GM23338 (cell line): Measurements from ENCODE around the gene DOCK3. TPM values are rescaled to one million over a fixed set of nuclear protein-coding genes. Genes with fewer than 3 reads are reported as not detected.
"Not testable (repeated sequence)": the region's sequence is repeated elsewhere in the genome, so short reads cannot be mapped to it uniquely, and the experiment has no call there.

Source experiments
- ATAC-seq: fragments of 200-7000 bp; cut with Tn5 transposase; 3 replicates; pipeline ENCODE4 v1.9.1; 2020
- DNase-seq: peaks from one replicate; pipeline ENCODE4 v3.0.0-alpha.2; 2015; ENCODE audit warnings: low spot score
- H2AFZ ChIP-seq: fragments of 200-600 bp; sonication (generic); 2 replicates; pipeline ENCODE4 v1.8.0; 2016; ENCODE audit warnings: antibody characterized with exemption, mild to moderate bottlenecking, moderate library complexity
- H3F3A ChIP-seq: fragments of 200-600 bp; sonication (generic); replicated peaks from 2 replicates; pipeline ENCODE4 v1.8.0; 2017; ENCODE audit warnings: antibody characterized with exemption, mixed run types, low read depth
- H3K27ac ChIP-seq: fragments of 200-600 bp; sonication (generic); 2 replicates; pipeline ENCODE4 v1.6.1; 2016; ENCODE audit warnings: low read depth
- H3K27me3 ChIP-seq: fragments of 200-600 bp; sonication (generic); 2 replicates; pipeline ENCODE4 v1.8.0; 2016; ENCODE audit warnings: mild to moderate bottlenecking, mixed run types, moderate library complexity; ENCODE audit not compliant: insufficient read depth
- H3K36me3 ChIP-seq: fragments of 200-600 bp; sonication (generic); 2 replicates; pipeline ENCODE4 v1.8.0; 2016; ENCODE audit warnings: mild to moderate bottlenecking; ENCODE audit not compliant: insufficient read depth
- H3K4me1 ChIP-seq: fragments of 200-600 bp; sonication (generic); 2 replicates; pipeline ENCODE4 v1.8.0; 2016; ENCODE audit warnings: mild to moderate bottlenecking, moderate library complexity; ENCODE audit not compliant: insufficient read depth
- H3K4me2 ChIP-seq: fragments of 200-600 bp; sonication (generic); 2 replicates; pipeline ENCODE4 v1.7.1; 2017; ENCODE audit warnings: mixed run types
- H3K4me3 ChIP-seq: fragments of 200-600 bp; sonication (generic); 2 replicates; pipeline ENCODE4 v1.6.1; 2016; ENCODE audit warnings: mixed run types
- H3K79me2 ChIP-seq: fragments of 200-600 bp; sonication (generic); replicated peaks from 2 replicates; pipeline ENCODE4 v1.8.0; 2017; ENCODE audit warnings: mild to moderate bottlenecking; ENCODE audit not compliant: insufficient read depth
- H3K9me2 ChIP-seq: fragments of 200-600 bp; sonication (generic); 2 replicates; pipeline ENCODE4 v1.8.0; 2017; ENCODE audit not compliant: insufficient read depth
- H4K20me1 ChIP-seq: fragments of 200-600 bp; sonication (generic); replicated peaks from 2 replicates; pipeline ENCODE4 v1.8.0; 2017; ENCODE audit warnings: mild to moderate bottlenecking; ENCODE audit not compliant: insufficient read depth
- H3K27ac Mint-ChIP-seq: 2 replicates; pipeline ENCODE4 v1.8.0; 2020; ENCODE audit warnings: inconsistent platforms, mild to moderate bottlenecking, moderate library complexity, mixed read lengths
- H3K27me3 Mint-ChIP-seq: 3 replicates; pipeline ENCODE4 v1.8.0; 2022; ENCODE audit warnings: low read depth, mild to moderate bottlenecking, moderate library complexity, mixed read lengths, inconsistent platforms; ENCODE audit not compliant: insufficient read depth, poor library complexity
- H3K36me3 Mint-ChIP-seq: 3 replicates; pipeline ENCODE4 v1.8.0; 2021; ENCODE audit warnings: low read depth, mild to moderate bottlenecking, inconsistent platforms, moderate library complexity, mixed read lengths
- H3K4me1 Mint-ChIP-seq: 3 replicates; pipeline ENCODE4 v1.8.0; 2020; ENCODE audit warnings: mild to moderate bottlenecking, inconsistent platforms, mixed read lengths
- H3K4me3 Mint-ChIP-seq: 3 replicates; pipeline ENCODE4 v1.8.0; 2021; ENCODE audit warnings: moderate library complexity, mild to moderate bottlenecking, inconsistent platforms, mixed read lengths
- H3K9me3 Mint-ChIP-seq: 3 replicates; pipeline ENCODE4 v1.8.0; 2020; ENCODE audit warnings: moderate library complexity, mild to moderate bottlenecking, inconsistent platforms, mixed read lengths
- EZH2phosphoT487 ChIP-seq: fragments of 200-600 bp; sonication (generic); IDR thresholded peaks from one replicate; pipeline ENCODE4 v1.8.1; 2018; ENCODE audit warnings: antibody characterized with exemption; ENCODE audit not compliant: unreplicated experiment
- NANOG ChIP-seq: IDR thresholded peaks from 2 replicates; pipeline ENCODE4 v1.6.1; 2016; ENCODE audit warnings: antibody characterized with exemption, borderline replicate concordance
- POLR2AphosphoS5 ChIP-seq: IDR thresholded peaks from 2 replicates; pipeline ENCODE4 v1.6.1; 2016; ENCODE audit warnings: antibody characterized with exemption, low read depth
- ZNF331 ChIP-seq: fragments of 250-450 bp; sonication (Bioruptor Pico); IDR thresholded peaks from 2 replicates; pipeline ENCODE4 v1.5.0; 2020; ENCODE audit warnings: low read depth, mild to moderate bottlenecking, moderate library complexity
- polyA plus RNA-seq: library from polyadenylated mRNA; unstranded; fragments of >200 nt; fragmentation: Nextera tagmentation; extraction: Ambion mirVana; gene quantifications from 2 replicates; pipeline ENCODE4 v1.2.1, GENCODE V29; 2016
- total RNA-seq: library from RNA; depleted of rRNA; stranded (reverse); fragments of >200 nt; shearing (Covaris generic); gene quantifications from 2 replicates; pipeline ENCODE4 v1.2.3, GENCODE V29; 2014
- TF ChIP-seq, protein P1 (sequence below): fragments of 250-450 bp; sonication (Bioruptor Pico); IDR thresholded peaks from 2 replicates; pipeline ENCODE4 v1.5.0; 2020; ENCODE audit warnings: mild to moderate bottlenecking, moderate library complexity

DOCK3 gene
- total and polyA plus RNA-seq, 2 experiments from 2014 or later = 2.4 to 5.6 TPM

DNA sequence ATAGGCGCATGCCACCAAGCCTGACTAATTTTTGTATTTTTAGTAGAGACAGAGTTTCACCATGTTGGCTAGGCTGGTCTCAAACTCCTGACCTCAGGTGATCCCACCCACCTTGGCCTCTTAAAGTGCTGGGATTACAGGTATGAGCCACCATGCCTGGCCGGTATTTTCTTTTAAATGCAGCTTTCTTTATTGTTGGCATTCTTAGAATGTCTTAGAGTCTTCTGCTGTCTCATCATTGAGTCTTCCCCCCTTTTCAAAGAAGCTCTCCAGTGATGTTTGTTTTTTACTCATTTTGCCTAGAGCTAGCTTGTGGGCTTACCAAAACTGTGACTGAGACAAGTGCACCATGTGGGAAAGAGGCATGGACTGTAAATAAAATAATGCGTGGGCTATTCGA, 13.9 kb downstream of the DOCK3 start:
- H3K4me1 Mint-ChIP-seq = peaks cover 12% of the 10 kb centered on the region
- not testable (repeated sequence) for H3K27me3 Mint-ChIP-seq, H4K20me1 ChIP-seq, H3K4me3 Mint-ChIP-seq, H3F3A ChIP-seq, H3K9me3 Mint-ChIP-seq, H3K36me3 Mint-ChIP-seq, H3K4me3 ChIP-seq, H2AFZ ChIP-seq, H3K27ac Mint-ChIP-seq, H3K36me3 ChIP-seq, H3K9me2 ChIP-seq, H3K27me3 ChIP-seq
- H3K4me2 ChIP-seq = peak overlapping the region; percentile 13; the same call in 1 of the 2 replicates
- TF ChIP-seq, protein P1, sequence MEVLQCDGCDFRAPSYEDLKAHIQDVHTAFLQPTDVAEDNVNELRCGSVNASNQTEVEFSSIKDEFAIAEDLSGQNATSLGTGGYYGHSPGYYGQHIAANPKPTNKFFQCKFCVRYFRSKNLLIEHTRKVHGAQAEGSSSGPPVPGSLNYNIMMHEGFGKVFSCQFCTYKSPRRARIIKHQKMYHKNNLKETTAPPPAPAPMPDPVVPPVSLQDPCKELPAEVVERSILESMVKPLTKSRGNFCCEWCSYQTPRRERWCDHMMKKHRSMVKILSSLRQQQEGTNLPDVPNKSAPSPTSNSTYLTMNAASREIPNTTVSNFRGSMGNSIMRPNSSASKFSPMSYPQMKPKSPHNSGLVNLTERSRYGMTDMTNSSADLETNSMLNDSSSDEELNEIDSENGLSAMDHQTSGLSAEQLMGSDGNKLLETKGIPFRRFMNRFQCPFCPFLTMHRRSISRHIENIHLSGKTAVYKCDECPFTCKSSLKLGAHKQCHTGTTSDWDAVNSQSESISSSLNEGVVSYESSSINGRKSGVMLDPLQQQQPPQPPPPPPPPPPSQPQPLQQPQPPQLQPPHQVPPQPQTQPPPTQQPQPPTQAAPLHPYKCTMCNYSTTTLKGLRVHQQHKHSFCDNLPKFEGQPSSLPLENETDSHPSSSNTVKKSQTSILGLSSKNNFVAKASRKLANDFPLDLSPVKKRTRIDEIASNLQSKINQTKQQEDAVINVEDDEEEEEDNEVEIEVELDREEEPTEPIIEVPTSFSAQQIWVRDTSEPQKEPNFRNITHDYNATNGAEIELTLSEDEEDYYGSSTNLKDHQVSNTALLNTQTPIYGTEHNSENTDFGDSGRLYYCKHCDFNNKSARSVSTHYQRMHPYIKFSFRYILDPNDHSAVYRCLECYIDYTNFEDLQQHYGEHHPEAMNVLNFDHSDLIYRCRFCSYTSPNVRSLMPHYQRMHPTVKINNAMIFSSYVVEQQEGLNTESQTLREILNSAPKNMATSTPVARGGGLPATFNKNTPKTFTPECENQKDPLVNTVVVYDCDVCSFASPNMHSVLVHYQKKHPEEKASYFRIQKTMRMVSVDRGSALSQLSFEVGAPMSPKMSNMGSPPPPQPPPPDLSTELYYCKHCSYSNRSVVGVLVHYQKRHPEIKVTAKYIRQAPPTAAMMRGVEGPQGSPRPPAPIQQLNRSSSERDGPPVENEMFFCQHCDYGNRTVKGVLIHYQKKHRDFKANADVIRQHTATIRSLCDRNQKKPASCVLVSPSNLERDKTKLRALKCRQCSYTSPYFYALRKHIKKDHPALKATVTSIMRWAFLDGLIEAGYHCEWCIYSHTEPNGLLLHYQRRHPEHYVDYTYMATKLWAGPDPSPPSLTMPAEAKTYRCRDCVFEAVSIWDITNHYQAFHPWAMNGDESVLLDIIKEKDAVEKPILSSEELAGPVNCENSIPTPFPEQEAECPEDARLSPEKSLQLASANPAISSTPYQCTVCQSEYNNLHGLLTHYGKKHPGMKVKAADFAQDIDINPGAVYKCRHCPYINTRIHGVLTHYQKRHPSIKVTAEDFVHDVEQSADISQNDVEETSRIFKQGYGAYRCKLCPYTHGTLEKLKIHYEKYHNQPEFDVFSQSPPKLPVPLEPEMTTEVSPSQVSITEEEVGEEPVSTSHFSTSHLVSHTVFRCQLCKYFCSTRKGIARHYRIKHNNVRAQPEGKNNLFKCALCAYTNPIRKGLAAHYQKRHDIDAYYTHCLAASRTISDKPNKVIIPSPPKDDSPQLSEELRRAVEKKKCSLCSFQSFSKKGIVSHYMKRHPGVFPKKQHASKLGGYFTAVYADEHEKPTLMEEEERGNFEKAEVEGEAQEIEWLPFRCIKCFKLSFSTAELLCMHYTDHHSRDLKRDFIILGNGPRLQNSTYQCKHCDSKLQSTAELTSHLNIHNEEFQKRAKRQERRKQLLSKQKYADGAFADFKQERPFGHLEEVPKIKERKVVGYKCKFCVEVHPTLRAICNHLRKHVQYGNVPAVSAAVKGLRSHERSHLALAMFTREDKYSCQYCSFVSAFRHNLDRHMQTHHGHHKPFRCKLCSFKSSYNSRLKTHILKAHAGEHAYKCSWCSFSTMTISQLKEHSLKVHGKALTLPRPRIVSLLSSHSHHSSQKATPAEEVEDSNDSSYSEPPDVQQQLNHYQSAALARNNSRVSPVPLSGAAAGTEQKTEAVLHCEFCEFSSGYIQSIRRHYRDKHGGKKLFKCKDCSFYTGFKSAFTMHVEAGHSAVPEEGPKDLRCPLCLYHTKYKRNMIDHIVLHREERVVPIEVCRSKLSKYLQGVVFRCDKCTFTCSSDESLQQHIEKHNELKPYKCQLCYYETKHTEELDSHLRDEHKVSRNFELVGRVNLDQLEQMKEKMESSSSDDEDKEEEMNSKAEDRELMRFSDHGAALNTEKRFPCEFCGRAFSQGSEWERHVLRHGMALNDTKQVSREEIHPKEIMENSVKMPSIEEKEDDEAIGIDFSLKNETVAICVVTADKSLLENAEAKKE = 0 out of 2 replicates have a peak, but pooled peaks have one; percentile 29
- ATAC-seq (peak; percentile 58), DNase-seq (peak; percentile 67)
- H3K79me2 ChIP-seq = peaks cover 79% of the 10 kb centered on the region
- peak overlapping the region; percentile 63 for H3K27ac ChIP-seq
- peaks cover 19% of the 10 kb centered on the region for H3K4me1 ChIP-seq

GRCh38 chr3:50689558-50689957, 14.8 kb downstream of the DOCK3 start:
- DNase-seq = peak; percentile 40
- peak overlapping the region; percentile 63 for H3K27ac ChIP-seq
- Mint-ChIP-seq H3K27me3 (no peaks in the 10 kb centered on the region), H3K9me3 (peaks cover 9% of the 10 kb centered on the region; the same call in 2 of the 3 replicates), H3K36me3 (peaks cover 9% of the 10 kb centered on the region), H3K4me1 (peaks cover 12% of the 10 kb centered on the region), H3K27ac (no peak overlapping the region), H3K4me3 (no peak overlapping the region)
- H4K20me1 ChIP-seq = 0 out of 2 replicates have a peak, but pooled peaks cover 4% of the 10 kb centered on the region
- H3K4me2 ChIP-seq = peak overlapping the region; percentile 13; the same call in 1 of the 2 replicates
- no peak overlapping the region for H3K4me3 ChIP-seq
- H3K4me1 ChIP-seq = peaks cover 19% of the 10 kb centered on the region
- H3K79me2 ChIP-seq = peaks cover 81% of the 10 kb centered on the region
- no peaks in the 10 kb centered on the region for H3K36me3 ChIP-seq
- peak; percentile 79 for ATAC-seq
- H3K27me3 ChIP-seq = no peaks in the 10 kb centered on the region
- H3F3A ChIP-seq = no peaks in the 10 kb centered on the region
- no peak overlapping the region for H2AFZ ChIP-seq
- H3K9me2 ChIP-seq = no peaks in the 10 kb centered on the region
- TF ChIP-seq ZNF331 (CRISPR knock-in tag) (no peak), POLR2AphosphoS5 (no peak), EZH2phosphoT487 (no peak), NANOG (no peak)
- TF ChIP-seq, protein P1 = no peak
